ENCODE measurements around the gene EFHD2. TPM values are rescaled to one million over a fixed set of nuclear protein-coding genes. Genes with fewer than 3 reads are reported as not detected.
"Not testable (repeated sequence)": the region's sequence is repeated elsewhere in the genome, so short reads cannot be mapped to it uniquely, and the experiment has no call there.

EFHD2 gene
- total RNA-seq, 1 donor from 2014 or later = 64.3 TPM

GRCh38 chr1:15424981-15425380 lies 15.3 kb downstream of the EFHD2 start:
- H3K27ac ChIP-seq = no peak overlapping the region
- no peaks in the 10 kb centered on the region for H3K27me3 ChIP-seq
- ATAC-seq = no peak
- intact Hi-C loops (cut with DNase I) = no loop called here
- H3K9me3 ChIP-seq = no peaks in the 10 kb centered on the region
- no peak overlapping the region for H3K4me3 ChIP-seq
- peaks cover 8% of the 10 kb centered on the region for H3K4me1 ChIP-seq
- TF ChIP-seq CTCF (IDR thresholded peaks at IDR 0.05) = no peak
- H3K36me3 ChIP-seq = peaks cover 19% of the 10 kb centered on the region
- no peak for DNase-seq

GRCh38 chr1:15425521-15425920 lies 15.8 kb downstream of the EFHD2 start:
- TF ChIP-seq CTCF (IDR thresholded peaks at IDR 0.05) = no peak
- intact Hi-C loops (cut with DNase I) = no loop called here
- H3K36me3 ChIP-seq = peaks cover 19% of the 10 kb centered on the region
- H3K4me1 ChIP-seq = peaks cover 8% of the 10 kb centered on the region
- H3K27me3 ChIP-seq = no peaks in the 10 kb centered on the region
- no peaks in the 10 kb centered on the region for H3K9me3 ChIP-seq
- no peak overlapping the region for H3K4me3 ChIP-seq
- DNase-seq (no peak), ATAC-seq (no peak)
- no peak overlapping the region for H3K27ac ChIP-seq

- intact Hi-C loops (cut with DNase I) = no loop called here
- no peak overlapping the region for H3K27ac ChIP-seq
- no peak overlapping the region for H3K4me3 ChIP-seq
- no peaks in the 10 kb centered on the region for H3K9me3 ChIP-seq
- no peaks in the 10 kb centered on the region for H3K27me3 ChIP-seq
- TF ChIP-seq CTCF (IDR thresholded peaks at IDR 0.05) = no peak
- peaks cover 7% of the 10 kb centered on the region for H3K4me1 ChIP-seq
- peaks cover 19% of the 10 kb centered on the region for H3K36me3 ChIP-seq
- DNase-seq (no peak), ATAC-seq (no peak)
Measured at GRCh38 chr1:15425958-15426357, 16.3 kb downstream of the EFHD2 start.

- Histone ChIP-seq H3K9me3 (no peaks in the 10 kb centered on the region), H3K4me3 (no peak overlapping the region), H3K36me3 (peaks cover 19% of the 10 kb centered on the region), H3K27me3 (no peaks in the 10 kb centered on the region), H3K4me1 (no peaks in the 10 kb centered on the region), H3K27ac (no peak overlapping the region)
- DNase-seq = no peak
- peak; percentile 25 for TF ChIP-seq CTCF (IDR thresholded peaks at IDR 0.05)
- intact Hi-C loops (cut with DNase I) = no loop called here
- no peak for ATAC-seq
Measured at GRCh38 chr1:15426492-15427279, 17.0 kb downstream of the EFHD2 start.

- H3K27me3 ChIP-seq = no peaks in the 10 kb centered on the region
- intact Hi-C loops (cut with DNase I) = no loop called here
- no peak for TF ChIP-seq CTCF (IDR thresholded peaks at IDR 0.05)
- no peaks in the 10 kb centered on the region for H3K4me1 ChIP-seq
- ATAC-seq (no peak), DNase-seq (no peak)
- peaks cover 19% of the 10 kb centered on the region for H3K36me3 ChIP-seq
- H3K4me3 ChIP-seq = no peak overlapping the region
- H3K27ac ChIP-seq = no peak overlapping the region
- no peaks in the 10 kb centered on the region for H3K9me3 ChIP-seq
Measured at GRCh38 chr1:15427280-15427666, 17.6 kb downstream of the EFHD2 start.

- intact Hi-C loops (cut with DNase I); ATAC-seq; H3K27me3 ChIP-seq; DNase-seq; H3K9me3 ChIP-seq; H3K4me1 ChIP-seq; H3K27ac ChIP-seq; H3K4me3 ChIP-seq: not testable (repeated sequence)
- H3K36me3 ChIP-seq = peaks cover 19% of the 10 kb centered on the region
Measured at GRCh38 chr1:15428252-15428651, 18.6 kb downstream of the EFHD2 start.

Data from upper lobe of right lung (tissue), 1 donor.